Esophagus squamous epithelium (tissue), 4 donors: Measurements from ENCODE around the gene TTLL4.

Experiments used
- POLR2A ChIP-seq, 4 donors: fragments of 450-650 bp; IDR thresholded peaks; one replicate each; pipeline ENCODE4 v1.6.1; 2017; ENCODE audit warnings: antibody characterized with exemption in 4 of 4, mild to moderate bottlenecking in 4 of 4, moderate library complexity in 3 of 4
- TF ChIP-seq, protein P1 (sequence below), 6 experiments: fragments of 450-650 bp in 4 of 6; fragments of 200-600 bp in 2 of 6; sonication (generic) in 2 of 6; IDR thresholded peaks; one replicate each; pipeline ENCODE4 v1.5.1; 2016 to 2019; ENCODE audit warnings: antibody characterized with exemption in 6 of 6, mild to moderate bottlenecking in 4 of 6, moderate library complexity in 4 of 6

DNA sequence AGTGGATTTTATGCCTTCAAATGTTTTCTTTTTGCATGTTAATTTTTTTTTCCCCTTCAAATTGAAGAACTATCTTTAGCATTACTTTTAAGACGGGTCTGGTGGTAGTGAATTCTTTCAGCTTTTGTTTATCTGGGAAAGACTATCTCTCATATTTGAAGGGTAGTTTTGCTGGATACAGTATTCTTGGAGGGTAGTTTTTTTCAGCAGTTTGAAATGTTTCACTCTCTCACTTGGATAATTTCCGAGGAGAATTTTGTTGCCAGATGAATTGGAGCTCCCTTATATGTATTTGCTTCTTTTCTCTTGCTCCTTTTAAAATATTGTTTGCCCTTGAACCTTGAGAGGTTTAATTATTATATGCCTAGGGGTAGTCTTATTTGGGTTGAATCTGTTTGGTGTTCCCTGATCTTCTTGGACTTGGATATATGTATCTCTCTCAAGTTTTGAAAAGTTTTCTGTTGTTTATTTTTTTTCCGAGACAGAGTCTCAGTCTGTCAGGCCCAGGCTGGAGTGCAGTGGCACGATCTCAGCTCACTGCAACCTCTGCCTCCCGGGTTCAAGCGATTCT, 15.5 kb downstream of the TTLL4 start:
- TF ChIP-seq POLR2A (IDR thresholded peaks at IDR 0.05): no peak
- TF ChIP-seq, protein P1, sequence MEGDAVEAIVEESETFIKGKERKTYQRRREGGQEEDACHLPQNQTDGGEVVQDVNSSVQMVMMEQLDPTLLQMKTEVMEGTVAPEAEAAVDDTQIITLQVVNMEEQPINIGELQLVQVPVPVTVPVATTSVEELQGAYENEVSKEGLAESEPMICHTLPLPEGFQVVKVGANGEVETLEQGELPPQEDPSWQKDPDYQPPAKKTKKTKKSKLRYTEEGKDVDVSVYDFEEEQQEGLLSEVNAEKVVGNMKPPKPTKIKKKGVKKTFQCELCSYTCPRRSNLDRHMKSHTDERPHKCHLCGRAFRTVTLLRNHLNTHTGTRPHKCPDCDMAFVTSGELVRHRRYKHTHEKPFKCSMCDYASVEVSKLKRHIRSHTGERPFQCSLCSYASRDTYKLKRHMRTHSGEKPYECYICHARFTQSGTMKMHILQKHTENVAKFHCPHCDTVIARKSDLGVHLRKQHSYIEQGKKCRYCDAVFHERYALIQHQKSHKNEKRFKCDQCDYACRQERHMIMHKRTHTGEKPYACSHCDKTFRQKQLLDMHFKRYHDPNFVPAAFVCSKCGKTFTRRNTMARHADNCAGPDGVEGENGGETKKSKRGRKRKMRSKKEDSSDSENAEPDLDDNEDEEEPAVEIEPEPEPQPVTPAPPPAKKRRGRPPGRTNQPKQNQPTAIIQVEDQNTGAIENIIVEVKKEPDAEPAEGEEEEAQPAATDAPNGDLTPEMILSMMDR (IDR thresholded peaks at IDR 0.05): no peak
